ENCODE results near the gene BMAL1. TPM values are rescaled to one million over a fixed set of nuclear protein-coding genes. Genes with fewer than 3 reads are reported as not detected.

The BMAL1 gene
- total and polyA plus RNA-seq, 2 donors (not counting 1 experiment from before 2014, with no cell fraction given), result 10.7 to 11.2 TPM

GRCh38 chr11:13294771-13295579, 17.4 kb downstream of the BMAL1 start:
- Histone ChIP-seq H3K27ac (ENCODE audit: insufficient read depth, low read length) (no peak overlapping the region), H3K4me1 (ENCODE audit: control insufficient read depth, extremely low read depth, insufficient read depth, low read length) (no peaks in the 10 kb centered on the region), H3K79me2 (ENCODE audit: control insufficient read depth, insufficient read depth, low read length) (peaks cover 5% of the 10 kb centered on the region), H3K9me3 (ENCODE audit: control insufficient read depth, insufficient read depth, low read depth, low read length) (no peaks in the 10 kb centered on the region), H3K9ac (ENCODE audit: insufficient read depth, low read length) (no peak overlapping the region), H2AFZ (ENCODE audit: low read length) (no peak overlapping the region), H3K4me3 (replicated peaks in 1 of 4; ENCODE audit: control extremely low read depth in 1 of 4, insufficient read depth in 1 of 4, low read depth in 3 of 4, low read length in 4 of 4) (no peak overlapping the region), H3K4me2 (ENCODE audit: extremely low read depth, insufficient read depth, low read length) (no peak overlapping the region), H4K20me1 (ENCODE audit: control insufficient read depth, extremely low read depth, insufficient read depth, low read length) (no peaks in the 10 kb centered on the region), H3K27me3 (ENCODE audit: control insufficient read depth, insufficient read depth, low read length) (no peaks in the 10 kb centered on the region), H3K36me3 (ENCODE audit: control insufficient read depth, insufficient read depth, low read length) (no peaks in the 10 kb centered on the region)
- DNase-seq (ENCODE audit: low read depth in 2 of 2), result no peak
- no peak for TF ChIP-seq EZH2 (IDR thresholded peaks at IDR 0.05; ENCODE audit: low read length, missing control alignments)
- TF ChIP-seq CTCF (conservative IDR thresholded peaks at IDR 0.05 in 1 of 2, IDR thresholded peaks at IDR 0.05 in 1 of 2; ENCODE audit: low read depth in 1 of 2, low read length in 2 of 2), result no peak

GRCh38 chr11:13297308-13297916, 19.8 kb downstream of the BMAL1 start:
- no peak for DNase-seq (ENCODE audit: low read depth in 2 of 2)
- Histone ChIP-seq H3K4me2 (ENCODE audit: extremely low read depth, insufficient read depth, low read length) (no peak overlapping the region), H3K4me3 (replicated peaks in 1 of 4; ENCODE audit: control extremely low read depth in 1 of 4, insufficient read depth in 1 of 4, low read depth in 3 of 4, low read length in 4 of 4) (no peak overlapping the region), H3K36me3 (ENCODE audit: control insufficient read depth, insufficient read depth, low read length) (no peaks in the 10 kb centered on the region), H3K9me3 (ENCODE audit: control insufficient read depth, insufficient read depth, low read depth, low read length) (no peaks in the 10 kb centered on the region), H2AFZ (ENCODE audit: low read length) (no peak overlapping the region), H3K27ac (ENCODE audit: insufficient read depth, low read length) (no peak overlapping the region), H3K27me3 (ENCODE audit: control insufficient read depth, insufficient read depth, low read length) (no peaks in the 10 kb centered on the region), H4K20me1 (ENCODE audit: control insufficient read depth, extremely low read depth, insufficient read depth, low read length) (no peaks in the 10 kb centered on the region), H3K79me2 (ENCODE audit: control insufficient read depth, insufficient read depth, low read length) (peaks cover 2% of the 10 kb centered on the region), H3K4me1 (ENCODE audit: control insufficient read depth, extremely low read depth, insufficient read depth, low read length) (no peaks in the 10 kb centered on the region), H3K9ac (ENCODE audit: insufficient read depth, low read length) (no peak overlapping the region)
- no peak for TF ChIP-seq EZH2 (IDR thresholded peaks at IDR 0.05; ENCODE audit: low read length, missing control alignments)
- TF ChIP-seq CTCF (conservative IDR thresholded peaks at IDR 0.05 in 1 of 2, IDR thresholded peaks at IDR 0.05 in 1 of 2; ENCODE audit: low read depth in 1 of 2, low read length in 2 of 2), result no peak

- Histone ChIP-seq H4K20me1 (ENCODE audit: control insufficient read depth, extremely low read depth, insufficient read depth, low read length) (no peaks in the 10 kb centered on the region), H3K27me3 (ENCODE audit: control insufficient read depth, insufficient read depth, low read length) (no peaks in the 10 kb centered on the region), H3K79me2 (ENCODE audit: control insufficient read depth, insufficient read depth, low read length) (peaks cover 2% of the 10 kb centered on the region), H3K27ac (ENCODE audit: insufficient read depth, low read length) (no peak overlapping the region), H3K4me2 (ENCODE audit: extremely low read depth, insufficient read depth, low read length) (no peak overlapping the region), H3K4me1 (ENCODE audit: control insufficient read depth, extremely low read depth, insufficient read depth, low read length) (no peaks in the 10 kb centered on the region), H3K4me3 (replicated peaks in 1 of 4; ENCODE audit: control extremely low read depth in 1 of 4, insufficient read depth in 1 of 4, low read depth in 3 of 4, low read length in 4 of 4) (no peak overlapping the region), H3K9me3 (ENCODE audit: control insufficient read depth, insufficient read depth, low read depth, low read length) (no peaks in the 10 kb centered on the region), H3K36me3 (ENCODE audit: control insufficient read depth, insufficient read depth, low read length) (no peaks in the 10 kb centered on the region), H2AFZ (ENCODE audit: low read length) (no peak overlapping the region), H3K9ac (ENCODE audit: insufficient read depth, low read length) (no peak overlapping the region)
- DNase-seq (ENCODE audit: low read depth in 2 of 2), result no peak
- TF ChIP-seq EZH2 (IDR thresholded peaks at IDR 0.05; ENCODE audit: low read length, missing control alignments), result no peak
- no peak for TF ChIP-seq CTCF (conservative IDR thresholded peaks at IDR 0.05 in 1 of 2, IDR thresholded peaks at IDR 0.05 in 1 of 2; ENCODE audit: low read depth in 1 of 2, low read length in 2 of 2)
Measured at GRCh38 chr11:13297917-13298356, 20.3 kb downstream of the BMAL1 start.

All from fibroblast of lung (primary cell).